Measurements from ENCODE around the gene SHQ1. TPM values are rescaled to one million over a fixed set of nuclear protein-coding genes. Genes with fewer than 3 reads are reported as not detected.

The SHQ1 gene
- total and polyA plus RNA-seq, 2 of the 4 experiments (the other 2 are of a cell fraction): 10.4 to 19.4 TPM

GRCh38 chr3:72719137-72719536 lies 129.1 kb downstream of the SHQ1 start:
- ChIA-PET CTCF (no interaction called here), POLR2A (ENCODE audit: unreplicated experiment) (no interaction called here)
- no TSS peak for BruUV-seq (replicated peaks)
- Histone ChIP-seq H2BK120ac (ENCODE audit: low read depth, low read length) (no peak overlapping the region), H2AK5ac (ENCODE audit: low read depth, low read length) (no peak overlapping the region), H2AFZ (replicated peaks; ENCODE audit: low read length, poor library complexity) (no peak overlapping the region), H3K27me3 (ENCODE audit: control insufficient read depth, insufficient read depth, low read length) (no peaks in the 10 kb centered on the region; the same call in 1 of the 2 replicates), H2BK15ac (ENCODE audit: low read depth, low read length) (no peak overlapping the region), H4K5ac (ENCODE audit: low read depth, low read length) (no peak overlapping the region), H3K18ac (ENCODE audit: low read depth, low read length) (no peak overlapping the region), H3K9me1 (ENCODE audit: insufficient read depth, low read length) (no peaks in the 10 kb centered on the region), H3K14ac (replicated peaks; ENCODE audit: low read depth, low read length) (no peak overlapping the region), H2AK9ac (replicated peaks; ENCODE audit: low read depth, low read length, poor library complexity) (no peak overlapping the region), H3K9ac (ENCODE audit: low read depth, low read length) (no peak overlapping the region), H3K27ac (ENCODE audit: insufficient read depth, low read length) (no peak overlapping the region), H3K9me3 (ENCODE audit: control insufficient read depth, insufficient read depth, low read length) (no peaks in the 10 kb centered on the region), H4K20me1 (ENCODE audit: insufficient read depth, low read length) (no peaks in the 10 kb centered on the region), H4K8ac (ENCODE audit: low read depth in 2 of 2, low read length in 2 of 2) (no peak overlapping the region), H3K36me3 (ENCODE audit: control insufficient read depth, insufficient read depth, low read length) (no peaks in the 10 kb centered on the region), H3K56ac (ENCODE audit: extremely low read depth, insufficient read depth, low read length) (no peak overlapping the region), H3K79me1 (ENCODE audit: low read depth in 1 of 2, low read length in 2 of 2) (no peaks in the 10 kb centered on the region), H2BK20ac (ENCODE audit: low read depth, low read length) (no peak overlapping the region), H3K4me2 (ENCODE audit: low read depth, low read length) (no peak overlapping the region), H2BK5ac (ENCODE audit: low read depth, low read length, poor library complexity, severe bottlenecking) (no peak overlapping the region), H3K4me3 (ENCODE audit: insufficient read depth, low read depth, low read length) (no peak overlapping the region), H4K91ac (ENCODE audit: insufficient read depth, low read depth, low read length) (no peak overlapping the region), H3K23ac (ENCODE audit: low read depth, low read length) (no peak overlapping the region), H3K4me1 (ENCODE audit: control insufficient read depth, insufficient read depth, low read length) (peaks cover 3% of the 10 kb centered on the region), H3K4ac (ENCODE audit: low read depth, low read length) (no peak overlapping the region)
- intact Hi-C loops (cut with micrococcal nuclease): no loop called here
- TF ChIP-seq CEBPB (IDR thresholded peaks at IDR 0.05; ENCODE audit: low read depth, low read length): no peak
- TF ChIP-seq SMC3 (IDR thresholded peaks at IDR 0.05; ENCODE audit: low read depth, low read length): no peak
- TF ChIP-seq MAZ (IDR thresholded peaks at IDR 0.05; ENCODE audit: borderline replicate concordance, low read depth, low read length): no peak
- no peak for TF ChIP-seq MAFK (IDR thresholded peaks at IDR 0.05; ENCODE audit: low read depth, low read length)
- no peak for TF ChIP-seq POLR2A (IDR thresholded peaks at IDR 0.05; ENCODE audit: low read depth, low read length)
- no peak for TF ChIP-seq RAD21 (IDR thresholded peaks at IDR 0.05; ENCODE audit: low read length)
- TF ChIP-seq MXI1 (IDR thresholded peaks at IDR 0.05; ENCODE audit: borderline replicate concordance, low read depth, low read length): no peak
- no peak for TF ChIP-seq ELK1 (IDR thresholded peaks at IDR 0.05; ENCODE audit: borderline replicate concordance, low read depth, low read length)
- no peak for TF ChIP-seq USF2 (IDR thresholded peaks at IDR 0.05; ENCODE audit: low read depth, low read length)
- TF ChIP-seq CTCF (conservative IDR thresholded peaks at IDR 0.05; ENCODE audit: low read depth, low read length): no peak
- TF ChIP-seq FOS (IDR thresholded peaks at IDR 0.05; ENCODE audit: low read depth, low read length): no peak
- TF ChIP-seq BHLHE40 (IDR thresholded peaks at IDR 0.05; ENCODE audit: low read depth, low read length): no peak
- TF ChIP-seq CHD1 (IDR thresholded peaks at IDR 0.05; ENCODE audit: low read depth, low read length): no peak
- ATAC-seq (ENCODE audit: low read depth): no peak
- dilution Hi-C loops (cut with HindIII; ENCODE audit: low sequenced_read_pairs, unreplicated experiment): no loop called here
- no peak for DNase-seq
- in situ Hi-C loops (cut with MboI; ENCODE audit: low sequenced_read_pairs): no loop called here
